Measurements from ENCODE around the gene C14orf132. TPM values are rescaled to one million over a fixed set of nuclear protein-coding genes. Genes with fewer than 3 reads are reported as not detected.
A peak's percentile ranks its signal among the peaks of the same experiment; 100 is the strongest.

Gene C14orf132
- total RNA-seq (10 to 100 TPM; 21.7 to 49.3 TPM), polyA plus RNA-seq (10 to 100 TPM in 1 of 2 donors, 1 to 10 TPM in 1; 9.8 to 27.7 TPM)
- long read RNA-seq, donor 1, full-length matches to known transcripts, result 7 of 7 reads
- long read RNA-seq, donor 1, partial matches to known transcripts, result 0 of 7 reads
- long read RNA-seq, donor 1, other reads (novel, unspliced or antisense), result 0 of 7 reads
- long read RNA-seq, donor 2, full-length matches to known transcripts, result 5 of 16 reads
- long read RNA-seq, donor 2, partial matches to known transcripts, result 11 of 16 reads
- long read RNA-seq, donor 2, other reads (novel, unspliced or antisense), result 0 of 16 reads
- long read RNA-seq, donor 3, full-length matches to known transcripts, result 3 of 3 reads
- long read RNA-seq, donor 3, partial matches to known transcripts, result 0 of 3 reads
- long read RNA-seq, donor 3, other reads (novel, unspliced or antisense), result 0 of 3 reads
- long read RNA-seq, donor 4, full-length matches to known transcripts, result 2 of 2 reads
- long read RNA-seq, donor 4, partial matches to known transcripts, result 0 of 2 reads
- long read RNA-seq, donor 4, other reads (novel, unspliced or antisense), result 0 of 2 reads
- long read RNA-seq, donor 5, full-length matches to known transcripts, result 9 of 9 reads
- long read RNA-seq, donor 5, partial matches to known transcripts, result 0 of 9 reads
- long read RNA-seq, donor 5, other reads (novel, unspliced or antisense), result 0 of 9 reads

- Histone ChIP-seq H3K27me3 (ENCODE audit: control insufficient read depth in 3 of 3, insufficient read depth in 3 of 3, low read length in 2 of 3) (peaks cover 0 to 4% (median 0%) of the 10 kb centered on the region in 3 donors), H3K4me3 (peak within 1 kb of the TSS; percentile 59), H3K9me3 (ENCODE audit: control insufficient read depth in 4 of 4, insufficient read depth in 3 of 4, low read length in 3 of 4) (no peaks in the 10 kb centered on the region), H3K36me3 (ENCODE audit: control insufficient read depth in 4 of 4, insufficient read depth in 4 of 4, low read length in 4 of 4) (no peaks in the 10 kb centered on the region), H3K9ac (ENCODE audit: insufficient read depth in 1 of 2, low read length in 2 of 2) (peak within 1 kb of the TSS; percentile 46 to 83), H3K4me1 (ENCODE audit: control insufficient read depth in 5 of 5, insufficient read depth in 5 of 5, low read length in 5 of 5) (peaks cover 0 to 18% (median 9%) of the 10 kb centered on the region in 5 donors), H3K27ac (ENCODE audit: low read depth in 1 of 2, low read length in 1 of 2) (peak within 1 kb of the TSS in 1 of 2 donors; percentile 74)
- no peak for TF ChIP-seq CTCF (IDR thresholded peaks at IDR 0.05; ENCODE audit: control extremely low read depth, extremely low read depth)
- DNase-seq (peak; percentile 76 to 87 (median 79)), ATAC-seq (ENCODE audit: insufficient read depth, low FRiP score) (peak; percentile 91)
- 1% methylated on average over 49 to 72 of the region's 72 CpGs for WGBS, 2 donors
These were observed at the start of gene C14orf132 for GRCh38 chr14:96038920-96039632. Gene C14orf132, plus strand, starts transcription at chr14:96039362. Its CDS starts 139 bp downstream, at chr14:96039501.

DNA sequence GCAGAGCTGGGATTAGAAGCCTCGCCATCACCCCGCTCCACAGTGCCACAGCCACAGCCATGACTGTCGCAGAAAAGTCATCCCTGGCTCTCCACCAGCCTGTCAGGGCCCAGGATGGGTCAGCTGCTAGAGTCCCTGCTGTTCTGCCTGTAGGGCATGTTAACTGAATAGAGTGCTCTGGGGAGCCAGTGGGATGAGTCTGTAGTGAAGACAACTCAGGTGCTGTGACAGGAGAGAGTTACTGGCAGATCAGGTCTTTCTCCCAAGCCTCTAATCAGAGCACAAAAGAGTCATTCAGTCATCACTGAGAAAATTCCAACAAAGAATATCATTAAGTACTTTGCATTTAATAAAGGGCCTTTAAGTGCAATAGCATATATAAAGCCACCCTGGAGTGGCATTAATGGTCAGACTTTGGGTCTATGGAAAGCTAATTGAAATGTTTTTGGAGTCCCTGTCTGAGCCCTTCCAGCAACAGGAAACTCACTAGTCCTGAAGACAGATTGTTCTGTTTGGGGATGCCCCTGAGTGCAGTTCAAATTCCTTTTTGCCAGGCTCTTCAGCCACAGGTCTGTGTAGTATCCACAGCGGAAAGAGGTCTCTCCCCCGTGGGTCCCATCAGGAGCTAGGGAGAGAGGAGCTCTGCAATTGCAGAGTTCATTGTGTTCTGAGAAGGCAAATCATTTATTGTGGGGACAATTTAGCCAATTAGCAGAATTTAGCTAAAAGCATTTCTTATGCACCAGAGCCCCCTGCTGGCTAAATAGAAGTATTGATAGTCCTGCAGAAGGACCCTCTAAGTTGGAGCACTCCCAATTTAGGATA is 45.2 kb upstream of the C14orf132 start:
- H3K9ac ChIP-seq (ENCODE audit: insufficient read depth in 1 of 2, low read length in 2 of 2), result no peak overlapping the region
- H3K36me3 ChIP-seq (ENCODE audit: control insufficient read depth in 4 of 4, insufficient read depth in 4 of 4, low read length in 4 of 4), result no peaks in the 10 kb centered on the region
- no peak overlapping the region for H3K27ac ChIP-seq (ENCODE audit: low read depth in 1 of 2, low read length in 1 of 2)
- H3K4me1 ChIP-seq (ENCODE audit: control insufficient read depth in 5 of 5, insufficient read depth in 5 of 5, low read length in 5 of 5), result no peaks in the 10 kb centered on the region
- H3K27me3 ChIP-seq (ENCODE audit: control insufficient read depth in 3 of 3, insufficient read depth in 3 of 3, low read length in 2 of 3), result peaks cover 0 to 5% (median 0%) of the 10 kb centered on the region in 3 donors
- 48 to 54% methylated on average over 5 of the region's 5 CpGs for WGBS, 2 donors
- H3K4me3 ChIP-seq, result no peak overlapping the region
- H3K9me3 ChIP-seq (ENCODE audit: control insufficient read depth in 4 of 4, insufficient read depth in 3 of 4, low read length in 3 of 4), result peaks cover 0 to 16% (median 9%) of the 10 kb centered on the region in 4 donors
- DNase-seq (peak; percentile 37 to 78 (median 76)), ATAC-seq (ENCODE audit: insufficient read depth, low FRiP score) (no peak)
- peak; percentile 59 for TF ChIP-seq CTCF (IDR thresholded peaks at IDR 0.05; ENCODE audit: control extremely low read depth, extremely low read depth)

- peaks cover 0 to 16% (median 9%) of the 10 kb centered on the region in 4 donors for H3K9me3 ChIP-seq (ENCODE audit: control insufficient read depth in 4 of 4, insufficient read depth in 3 of 4, low read length in 3 of 4)
- H3K36me3 ChIP-seq (ENCODE audit: control insufficient read depth in 4 of 4, insufficient read depth in 4 of 4, low read length in 4 of 4), result no peaks in the 10 kb centered on the region
- H3K4me1 ChIP-seq (ENCODE audit: control insufficient read depth in 5 of 5, insufficient read depth in 5 of 5, low read length in 5 of 5), result no peaks in the 10 kb centered on the region
- no peak overlapping the region for H3K27ac ChIP-seq (ENCODE audit: low read depth in 1 of 2, low read length in 1 of 2)
- WGBS, 2 donors, result 21 to 26% methylated on average over 3 of the region's 3 CpGs
- H3K27me3 ChIP-seq (ENCODE audit: control insufficient read depth in 3 of 3, insufficient read depth in 3 of 3, low read length in 2 of 3), result peaks cover 0 to 5% (median 3%) of the 10 kb centered on the region in 3 donors
- H3K4me3 ChIP-seq, result no peak overlapping the region
- no peak for ATAC-seq (ENCODE audit: insufficient read depth, low FRiP score)
- DNase-seq, result no peak
- no peak overlapping the region for H3K9ac ChIP-seq (ENCODE audit: insufficient read depth in 1 of 2, low read length in 2 of 2)
- no peak for TF ChIP-seq CTCF (IDR thresholded peaks at IDR 0.05; ENCODE audit: control extremely low read depth, extremely low read depth)
These were observed 44.6 kb upstream of the C14orf132 start for GRCh38 chr14:95994593-95994928.

Measured in lung (tissue), 16 donors.